ENCODE measurements around the gene NTMT1.

GRCh38 chr9:129617167-129617566 lies 8.8 kb upstream of the NTMT1 start:
- TF ChIP-seq CTCF (IDR thresholded peaks at IDR 0.05) (no peak), POLR2A (IDR thresholded peaks at IDR 0.05) (no peak), POLR2AphosphoS5 (IDR thresholded peaks at IDR 0.05; ENCODE audit: insufficient read depth in 1 of 2, low read depth in 1 of 2) (no peak)
